Measurements from ENCODE around the gene R3HDM1. TPM values are rescaled to one million over a fixed set of nuclear protein-coding genes. Genes with fewer than 3 reads are reported as not detected.
A peak's percentile ranks its signal among the peaks of the same experiment; 100 is the strongest.
"Not testable (repeated sequence)": the region's sequence is repeated elsewhere in the genome, so short reads cannot be mapped to it uniquely, and the experiment has no call there.

R3HDM1 gene
- total and polyA plus RNA-seq, 11 donors: 5.7 to 24.3 (median 17.0) TPM

DNA sequence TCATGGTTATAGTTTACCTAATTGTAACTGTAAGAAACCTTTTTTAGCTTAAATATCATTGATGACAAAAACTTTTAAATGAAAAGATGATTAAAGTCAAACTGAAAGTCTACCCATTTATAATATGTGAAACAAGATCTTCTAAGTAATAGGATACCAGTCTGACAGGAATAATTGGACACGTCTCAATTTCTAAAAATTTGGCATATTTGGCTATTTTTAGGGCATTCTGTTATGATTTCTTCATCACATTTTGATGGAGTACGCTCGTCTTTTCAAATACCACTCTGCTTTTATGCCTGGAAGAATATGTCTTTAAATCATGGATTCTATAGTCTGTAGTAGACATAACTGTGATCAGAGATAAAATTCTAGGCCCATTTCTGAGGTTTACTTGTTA, 1.3 kb downstream of the R3HDM1 start:
- Histone ChIP-seq H3K27ac (peak overlapping the region in 1 of 12 donors; percentile 79), H3K4me1 (peaks cover 0 to 21% (median 7%) of the 10 kb centered on the region in 12 donors), H3K27me3 (no peaks in the 10 kb centered on the region), H3K36me3 (no peaks in the 10 kb centered on the region), H3K9me3 (no peaks in the 10 kb centered on the region), H3K4me3 (peak overlapping the region in 9 of 12 donors; percentile 61 to 92 (median 83))
- no peak for TF ChIP-seq POLR2A (IDR thresholded peaks at IDR 0.05)
- TF ChIP-seq, protein P1, sequence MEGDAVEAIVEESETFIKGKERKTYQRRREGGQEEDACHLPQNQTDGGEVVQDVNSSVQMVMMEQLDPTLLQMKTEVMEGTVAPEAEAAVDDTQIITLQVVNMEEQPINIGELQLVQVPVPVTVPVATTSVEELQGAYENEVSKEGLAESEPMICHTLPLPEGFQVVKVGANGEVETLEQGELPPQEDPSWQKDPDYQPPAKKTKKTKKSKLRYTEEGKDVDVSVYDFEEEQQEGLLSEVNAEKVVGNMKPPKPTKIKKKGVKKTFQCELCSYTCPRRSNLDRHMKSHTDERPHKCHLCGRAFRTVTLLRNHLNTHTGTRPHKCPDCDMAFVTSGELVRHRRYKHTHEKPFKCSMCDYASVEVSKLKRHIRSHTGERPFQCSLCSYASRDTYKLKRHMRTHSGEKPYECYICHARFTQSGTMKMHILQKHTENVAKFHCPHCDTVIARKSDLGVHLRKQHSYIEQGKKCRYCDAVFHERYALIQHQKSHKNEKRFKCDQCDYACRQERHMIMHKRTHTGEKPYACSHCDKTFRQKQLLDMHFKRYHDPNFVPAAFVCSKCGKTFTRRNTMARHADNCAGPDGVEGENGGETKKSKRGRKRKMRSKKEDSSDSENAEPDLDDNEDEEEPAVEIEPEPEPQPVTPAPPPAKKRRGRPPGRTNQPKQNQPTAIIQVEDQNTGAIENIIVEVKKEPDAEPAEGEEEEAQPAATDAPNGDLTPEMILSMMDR (IDR thresholded peaks at IDR 0.05): no peak
- ATAC-seq (no peak), DNase-seq (no peak)
- 53 to 58% (median 57%) methylated on average over 3 of the region's 3 CpGs for WGBS, 4 donors
- intact Hi-C loops (cut with DNase I): loop anchor here in 4 of 10 donors (5.0 to 10.0 kb wide), 4 partner anchors 210 to 615 kb away; partner anchors contain the start of genes CCNT2 (in 3 of the 4), UBXN4 (in 2 of the 4) and RAB3GAP1 (in 1 of the 4)

GRCh38 chr2:135533545-135533944, 2.3 kb downstream of the R3HDM1 start:
- not testable (repeated sequence) for H3K36me3 ChIP-seq, H3K27ac ChIP-seq, DNase-seq, H3K9me3 ChIP-seq, H3K4me3 ChIP-seq, ATAC-seq, H3K27me3 ChIP-seq
- intact Hi-C loops (cut with DNase I): loop anchor here in 4 of 10 donors (5.0 to 10.0 kb wide), 4 partner anchors 209 to 616 kb away; partner anchors contain the start of genes CCNT2 (in 3 of the 4), UBXN4 (in 2 of the 4) and RAB3GAP1 (in 1 of the 4)
- 95 to 98% (median 98%) methylated on average over 15 of the region's 15 CpGs for WGBS, 4 donors
- peaks cover 0 to 21% (median 7%) of the 10 kb centered on the region in 12 donors for H3K4me1 ChIP-seq

GRCh38 chr2:135546436-135546835, 15.2 kb downstream of the R3HDM1 start:
- no peaks in the 10 kb centered on the region for H3K27me3 ChIP-seq
- ATAC-seq: no peak
- H3K4me3 ChIP-seq: no peak overlapping the region
- H3K27ac ChIP-seq: no peak overlapping the region
- peaks cover 0 to 4% (median 0%) of the 10 kb centered on the region in 12 donors for H3K4me1 ChIP-seq
- DNase-seq: no peak
- intact Hi-C loops (cut with DNase I): no loop called here
- TF ChIP-seq, protein P1 (IDR thresholded peaks at IDR 0.05): no peak
- TF ChIP-seq POLR2A (IDR thresholded peaks at IDR 0.05): no peak
- WGBS, 4 donors: 80 to 92% (median 91%) methylated on average over 3 of the region's 3 CpGs
- no peaks in the 10 kb centered on the region for H3K36me3 ChIP-seq
- no peaks in the 10 kb centered on the region for H3K9me3 ChIP-seq

DNA sequence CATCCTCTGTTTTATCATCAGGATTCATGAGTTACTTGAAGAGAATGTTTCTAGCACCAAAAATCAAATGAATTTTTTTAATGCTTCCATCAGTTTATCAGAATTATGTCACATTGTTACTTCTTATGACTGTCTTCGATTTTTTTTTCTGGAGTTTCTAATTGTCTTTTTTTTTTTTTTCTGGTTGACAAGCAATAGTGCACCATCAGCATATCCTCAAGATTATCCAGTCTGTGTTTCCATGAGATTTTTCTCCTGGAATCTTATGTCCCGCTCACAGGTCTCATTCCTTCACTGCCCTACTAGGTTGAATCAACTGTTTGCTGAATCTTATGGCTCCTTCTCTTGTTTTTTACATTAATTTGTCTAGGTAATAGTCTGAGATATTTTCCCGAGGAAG, 16.0 kb downstream of the R3HDM1 start:
- TF ChIP-seq, protein P1 (IDR thresholded peaks at IDR 0.05): no peak
- no peak for TF ChIP-seq POLR2A (IDR thresholded peaks at IDR 0.05)
- 97 to 98% (median 97%) methylated on average over 3 of the region's 3 CpGs for WGBS, 4 donors
- ATAC-seq: no peak

GRCh38 chr2:135551356-135551755, 20.1 kb downstream of the R3HDM1 start:
- Histone ChIP-seq H3K27ac (no peak overlapping the region), H3K36me3 (no peaks in the 10 kb centered on the region), H3K9me3 (no peaks in the 10 kb centered on the region), H3K4me1 (no peaks in the 10 kb centered on the region), H3K27me3 (no peaks in the 10 kb centered on the region), H3K4me3 (no peak overlapping the region)
- TF ChIP-seq, protein P1 (IDR thresholded peaks at IDR 0.05): no peak
- TF ChIP-seq POLR2A (IDR thresholded peaks at IDR 0.05): no peak
- intact Hi-C loops (cut with DNase I): no loop called here
- 92 to 97% (median 95%) methylated on average over 5 of the region's 5 CpGs for WGBS, 4 donors
- no peak for ATAC-seq
- no peak for DNase-seq

More for the DNA sequence above, 16.0 kb downstream of the R3HDM1 start:
- Histone ChIP-seq H3K27ac (no peak overlapping the region), H3K9me3 (no peaks in the 10 kb centered on the region), H3K4me3 (no peak overlapping the region), H3K4me1 (peaks cover 0 to 4% (median 0%) of the 10 kb centered on the region in 12 donors), H3K27me3 (no peaks in the 10 kb centered on the region), H3K36me3 (no peaks in the 10 kb centered on the region)
- intact Hi-C loops (cut with DNase I): no loop called here
- no peak for DNase-seq

Measured in heart left ventricle (tissue), 16 donors.